Measurements from ENCODE around the gene CBFA2T3.
A peak's percentile ranks its signal among the peaks of the same experiment; 100 is the strongest.
"Not testable (repeated sequence)": the region's sequence is repeated elsewhere in the genome, so short reads cannot be mapped to it uniquely, and the experiment has no call there.

The CBFA2T3 gene

DNA sequence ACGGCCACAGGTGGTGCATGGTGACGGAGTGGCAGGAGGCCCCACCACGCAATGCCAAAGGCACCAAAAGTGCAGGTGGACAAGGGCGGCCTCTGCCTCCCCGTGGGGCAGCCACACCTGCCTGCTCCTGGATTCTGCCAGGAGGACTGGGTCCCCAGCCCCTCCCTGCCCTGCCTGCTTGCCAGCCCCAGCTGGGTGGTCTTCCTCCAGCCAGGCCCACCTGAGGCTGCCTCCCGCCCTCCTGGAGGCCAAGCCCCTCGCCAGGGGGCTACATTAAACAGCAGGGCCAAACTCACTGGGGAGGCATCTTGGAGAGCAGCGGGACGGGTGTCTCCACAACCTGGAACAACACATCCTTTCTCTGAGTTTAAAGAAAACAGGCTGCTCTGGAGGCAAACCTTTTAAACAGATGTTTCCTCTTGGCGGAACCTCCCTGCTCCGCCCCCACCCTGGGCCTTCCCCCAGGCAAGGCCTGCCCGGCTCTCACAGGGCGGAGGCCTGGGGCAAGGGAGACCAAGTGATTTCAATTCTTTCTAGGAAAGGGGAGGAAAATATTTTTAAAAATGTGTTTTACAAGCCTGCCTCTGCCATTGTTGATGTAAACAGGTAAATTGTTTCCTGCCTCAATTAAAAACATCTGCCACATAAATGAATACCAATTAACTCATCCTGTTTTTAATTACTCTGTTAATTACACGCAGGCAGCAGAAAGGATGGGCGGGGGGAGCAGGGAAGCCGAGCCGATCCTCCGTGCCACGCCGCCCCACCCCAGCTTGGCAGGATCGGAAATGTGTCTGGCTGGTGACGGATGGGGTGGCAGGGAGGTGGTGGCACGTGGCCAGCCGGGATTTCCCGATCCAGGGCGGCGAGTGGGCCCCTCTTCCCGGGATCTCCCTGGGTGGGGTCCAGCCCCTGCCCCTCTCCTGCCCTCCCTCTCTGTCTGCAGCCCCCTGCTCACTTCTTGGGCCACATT is 56.1 kb downstream of the CBFA2T3 start:
- peak; percentile 41 for DNase-seq

DNA sequence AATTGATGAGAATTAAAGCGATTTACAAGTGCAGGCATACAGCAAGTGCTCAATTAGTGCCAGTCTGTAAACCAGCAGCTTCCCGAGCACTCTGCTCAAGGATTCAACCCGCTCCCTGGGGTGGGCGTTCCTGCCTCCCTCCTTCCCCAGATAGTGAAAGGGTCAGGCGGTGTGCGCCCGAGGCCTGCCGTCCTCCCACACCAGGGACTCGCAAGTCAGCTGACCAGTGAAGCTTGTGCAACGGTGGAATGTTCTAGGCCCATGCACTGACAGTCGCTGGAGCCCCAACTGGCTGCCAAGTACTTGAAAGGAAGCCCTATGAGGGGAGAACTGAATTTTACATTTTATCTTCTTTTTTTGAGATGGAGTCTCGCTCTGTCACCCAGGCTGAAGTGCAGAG is 57.1 kb downstream of the CBFA2T3 start:
- DNase-seq: no peak

DNA sequence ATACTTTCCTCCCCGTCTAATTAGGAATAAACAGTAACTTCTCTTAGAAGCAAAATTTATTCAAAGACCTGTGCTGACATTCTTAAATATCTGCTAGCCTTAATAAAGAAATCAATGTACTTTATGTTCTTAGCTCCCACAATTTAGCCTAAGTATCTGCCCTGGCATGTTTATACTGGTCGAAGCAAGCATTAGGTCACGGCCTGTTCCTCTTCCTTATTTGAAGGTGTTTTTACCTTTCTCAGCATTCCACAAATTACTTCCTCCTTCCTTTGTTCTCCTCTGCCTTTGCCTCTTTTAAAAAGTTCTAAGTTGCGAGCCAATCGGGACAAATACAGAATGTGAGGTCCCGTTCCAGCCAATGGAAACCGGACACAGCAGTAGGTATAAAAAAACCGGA is 58.1 kb downstream of the CBFA2T3 start:
- DNase-seq: not testable (repeated sequence)

DNA sequence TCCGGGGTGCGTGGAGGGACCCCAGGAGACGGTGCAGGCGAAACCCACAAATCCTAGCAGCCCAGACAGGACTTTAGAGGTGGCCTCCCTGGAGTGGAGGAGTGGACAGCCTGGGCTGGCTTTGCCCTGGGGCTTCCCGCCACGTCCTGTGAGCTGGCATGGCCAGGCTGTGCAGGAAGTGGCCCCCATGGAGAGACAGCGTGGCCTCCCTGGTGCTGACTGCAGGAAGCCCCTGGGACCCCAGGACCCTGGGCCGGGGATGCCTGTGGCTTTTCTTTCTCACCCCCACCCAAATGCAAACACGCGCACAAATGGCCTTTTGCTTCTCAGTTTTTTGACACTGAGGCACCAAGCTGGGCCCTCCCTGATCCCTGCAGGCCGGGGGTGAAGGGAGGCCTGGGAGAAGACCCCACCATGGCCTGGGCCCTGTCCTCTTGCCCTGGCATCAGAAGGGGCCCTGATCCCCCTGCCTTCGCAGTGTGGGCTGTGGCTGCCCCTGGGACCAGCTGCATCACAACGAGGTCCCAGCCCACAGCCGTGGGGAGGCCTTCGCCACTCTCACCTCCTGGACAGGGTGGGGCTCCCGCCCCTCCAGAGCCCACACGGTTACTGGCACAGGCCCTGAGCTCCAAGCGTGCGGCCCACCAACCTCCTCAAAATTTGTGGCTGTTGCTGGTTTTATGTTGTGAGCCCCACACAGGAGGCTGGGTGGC is 58.9 kb downstream of the CBFA2T3 start:
- no peak for DNase-seq

DNA sequence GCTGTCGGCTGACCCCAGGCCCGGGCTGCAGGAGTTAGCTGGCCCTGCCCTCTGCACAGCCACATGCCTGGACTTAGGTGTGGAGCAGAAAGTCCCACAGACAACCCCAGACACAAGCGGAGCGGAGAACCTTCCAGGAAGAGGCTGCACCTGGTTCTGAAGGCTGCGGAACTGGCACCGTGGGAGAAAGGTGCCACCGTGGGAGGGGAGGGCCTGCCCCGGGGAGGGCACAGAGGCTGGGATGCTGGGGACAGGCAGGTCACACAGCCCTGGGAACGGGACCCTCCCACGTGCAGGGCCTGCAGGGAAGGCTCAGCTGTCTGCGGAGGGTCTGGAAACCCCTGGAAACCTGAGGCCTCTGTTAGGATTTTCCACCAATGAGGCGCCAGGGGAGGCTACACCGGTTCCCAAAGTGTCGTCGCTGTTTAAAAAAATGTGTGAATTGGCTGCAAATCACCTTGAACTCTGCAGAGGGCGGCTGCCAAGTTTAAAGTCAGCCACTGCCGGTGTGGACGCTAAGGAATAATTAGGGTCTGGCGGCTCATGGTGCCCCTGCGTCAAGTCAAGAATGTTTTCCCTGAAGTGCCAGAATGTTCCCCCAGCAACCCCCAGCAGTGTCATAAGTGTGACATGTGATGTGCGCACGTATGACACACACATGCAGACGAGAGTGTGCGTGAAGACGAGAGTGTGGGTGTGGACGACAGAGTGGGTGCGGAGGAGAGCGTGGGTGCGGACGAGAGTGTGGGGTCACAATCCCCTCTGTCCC is 59.7 kb downstream of the CBFA2T3 start:
- DNase-seq: no peak

DNA sequence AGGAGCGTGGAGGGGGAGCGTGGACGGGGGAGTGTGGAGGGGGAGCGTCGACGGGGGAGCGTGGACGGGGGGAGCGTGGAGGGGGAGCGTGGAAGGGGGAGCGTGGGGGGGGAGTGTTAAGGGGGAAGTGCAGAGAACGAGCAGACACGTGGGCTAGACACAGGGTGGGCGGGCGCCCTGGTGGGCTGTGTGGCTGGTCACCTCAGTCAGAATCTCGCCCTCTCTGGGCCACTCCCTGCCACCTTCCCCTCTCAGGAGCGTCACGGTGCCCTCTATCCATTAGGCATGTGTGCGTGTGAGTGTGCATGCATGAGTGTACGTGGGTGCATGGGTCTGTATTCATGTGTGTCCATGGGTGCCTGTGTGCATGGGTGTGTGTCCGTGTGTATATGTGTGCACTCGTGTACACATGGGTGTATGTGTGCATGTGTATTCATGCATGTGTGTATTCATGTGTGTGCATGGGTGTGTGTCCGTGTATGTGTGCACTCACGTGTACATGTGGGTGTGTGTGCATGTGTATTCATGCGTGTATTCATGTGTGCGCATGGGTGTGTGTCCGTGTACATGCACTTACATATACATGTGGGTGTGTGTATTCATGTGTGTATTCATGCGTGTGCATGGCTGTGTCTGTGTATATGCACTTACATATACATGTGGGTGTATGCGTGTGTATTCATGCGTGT is 61.2 kb downstream of the CBFA2T3 start:
- no peak for DNase-seq

DNA sequence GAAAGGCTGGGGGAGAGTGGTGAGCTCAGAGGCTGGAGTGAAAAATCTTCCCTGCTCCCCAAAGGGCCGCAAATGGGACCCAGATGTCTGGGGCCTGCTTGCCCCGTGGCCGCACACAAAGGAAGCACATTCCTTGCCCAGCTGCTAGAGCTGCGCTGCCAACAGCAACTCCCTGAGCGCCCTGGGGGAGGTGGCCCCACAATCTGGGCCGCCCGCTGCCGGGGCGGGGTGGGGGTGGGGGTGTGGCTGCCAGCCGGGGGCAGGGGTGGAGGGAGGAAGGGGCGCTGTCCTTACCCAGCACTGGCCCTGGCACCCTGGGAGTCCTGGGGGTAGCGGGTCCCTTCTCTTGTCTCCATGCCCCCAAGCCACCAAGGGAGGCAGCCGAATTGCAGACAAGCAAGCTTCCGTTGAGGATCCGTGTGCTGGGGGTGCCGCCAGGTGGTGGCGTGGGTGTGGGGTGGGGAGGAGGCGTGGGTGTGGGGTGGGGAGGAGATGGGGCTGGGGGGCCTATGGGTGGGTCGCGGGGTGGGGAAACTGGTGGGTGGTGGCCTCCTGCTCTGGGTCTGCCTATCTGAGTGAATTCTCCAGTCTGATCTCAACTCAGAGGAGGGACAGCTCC is 62.1 kb downstream of the CBFA2T3 start:
- DNase-seq: no peak

DNA sequence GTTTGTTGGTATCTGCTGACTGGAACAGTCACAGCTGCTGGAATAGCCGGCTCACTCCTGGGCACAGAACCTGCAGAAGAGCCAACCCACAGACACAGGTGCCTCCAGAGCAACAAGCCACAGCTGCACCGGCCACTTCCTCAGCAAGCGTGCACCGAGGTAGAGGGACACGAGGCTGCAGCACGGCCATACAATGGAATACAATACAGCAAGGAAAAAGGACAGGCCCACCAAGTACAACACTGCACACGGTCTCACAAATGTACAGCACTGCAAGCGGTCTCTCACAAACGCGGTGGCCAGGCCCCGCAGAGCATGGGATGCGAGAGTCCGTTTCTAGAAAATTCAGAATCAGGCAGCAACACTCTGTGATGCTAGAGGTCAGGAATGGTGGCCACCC is 63.1 kb downstream of the CBFA2T3 start:
- DNase-seq: no peak

DNA sequence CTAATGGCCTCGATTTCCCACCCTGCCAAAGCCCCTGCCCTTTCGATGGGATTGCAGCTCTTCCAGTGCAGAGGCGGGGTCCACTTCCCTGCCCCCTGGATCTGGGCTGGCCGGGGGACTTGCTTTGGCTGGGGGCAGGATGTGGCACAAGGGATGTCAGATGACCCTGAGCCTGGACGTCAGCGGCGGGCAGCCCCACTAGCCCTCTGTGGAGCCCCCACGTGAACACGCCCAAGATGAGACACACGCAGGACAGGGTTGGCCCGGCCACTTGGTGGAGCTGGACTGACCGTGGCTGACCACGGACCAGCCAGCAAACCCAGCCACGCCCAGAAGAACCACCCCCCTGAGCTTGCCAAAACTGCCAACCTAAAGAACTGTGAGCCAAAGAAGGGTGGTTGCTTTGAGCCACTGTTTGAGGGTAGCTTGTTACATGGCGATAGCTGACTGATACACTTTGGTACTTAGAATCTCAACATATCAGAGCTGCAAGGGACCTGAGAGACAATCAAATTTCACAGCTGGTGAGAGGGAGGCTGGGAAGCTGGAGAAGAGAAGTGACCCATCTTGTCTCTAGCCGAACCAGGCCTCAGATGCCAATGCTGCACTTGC is 63.9 kb downstream of the CBFA2T3 start:
- no peak for DNase-seq

DNA sequence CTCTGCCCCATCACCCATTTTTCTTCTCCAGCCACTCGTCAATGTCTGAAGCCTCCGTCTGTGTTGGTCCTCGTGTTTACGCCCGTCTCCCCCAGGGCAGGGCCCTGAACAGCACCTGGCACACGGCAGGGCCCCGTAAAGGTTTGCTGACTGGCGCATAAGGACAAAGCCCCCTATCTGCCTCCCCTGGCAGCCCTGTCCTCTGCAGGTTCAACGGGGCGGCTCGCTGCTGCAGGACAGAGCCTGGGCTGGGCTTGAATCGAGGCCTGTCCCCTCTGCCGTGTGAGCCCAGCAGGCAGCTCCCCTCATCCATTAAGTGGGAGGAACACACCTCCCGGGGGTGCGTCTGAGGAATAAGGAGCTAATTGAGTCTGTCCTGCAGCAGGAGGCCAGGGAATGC is 64.5 kb downstream of the CBFA2T3 start:
- DNase-seq: no peak

DNA sequence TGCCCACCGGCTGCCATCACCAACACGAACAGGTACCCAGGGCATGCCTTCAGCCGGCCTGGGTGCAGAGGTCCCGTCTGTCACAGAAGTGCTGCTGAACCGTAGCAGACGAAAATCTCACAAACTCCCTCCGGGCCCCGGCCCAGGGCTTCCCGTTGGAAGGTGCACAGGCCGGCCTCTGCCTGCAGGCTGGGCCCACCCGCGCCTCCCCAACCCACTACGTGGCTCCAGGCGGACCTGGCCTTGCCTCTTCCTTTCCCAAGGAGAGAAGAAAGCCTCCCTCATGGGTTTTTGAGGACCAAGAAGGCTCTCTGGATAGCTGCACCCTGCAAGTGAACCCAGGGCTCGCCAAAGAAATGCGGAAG is 65.1 kb downstream of the CBFA2T3 start:
- no peak for DNase-seq

DNA sequence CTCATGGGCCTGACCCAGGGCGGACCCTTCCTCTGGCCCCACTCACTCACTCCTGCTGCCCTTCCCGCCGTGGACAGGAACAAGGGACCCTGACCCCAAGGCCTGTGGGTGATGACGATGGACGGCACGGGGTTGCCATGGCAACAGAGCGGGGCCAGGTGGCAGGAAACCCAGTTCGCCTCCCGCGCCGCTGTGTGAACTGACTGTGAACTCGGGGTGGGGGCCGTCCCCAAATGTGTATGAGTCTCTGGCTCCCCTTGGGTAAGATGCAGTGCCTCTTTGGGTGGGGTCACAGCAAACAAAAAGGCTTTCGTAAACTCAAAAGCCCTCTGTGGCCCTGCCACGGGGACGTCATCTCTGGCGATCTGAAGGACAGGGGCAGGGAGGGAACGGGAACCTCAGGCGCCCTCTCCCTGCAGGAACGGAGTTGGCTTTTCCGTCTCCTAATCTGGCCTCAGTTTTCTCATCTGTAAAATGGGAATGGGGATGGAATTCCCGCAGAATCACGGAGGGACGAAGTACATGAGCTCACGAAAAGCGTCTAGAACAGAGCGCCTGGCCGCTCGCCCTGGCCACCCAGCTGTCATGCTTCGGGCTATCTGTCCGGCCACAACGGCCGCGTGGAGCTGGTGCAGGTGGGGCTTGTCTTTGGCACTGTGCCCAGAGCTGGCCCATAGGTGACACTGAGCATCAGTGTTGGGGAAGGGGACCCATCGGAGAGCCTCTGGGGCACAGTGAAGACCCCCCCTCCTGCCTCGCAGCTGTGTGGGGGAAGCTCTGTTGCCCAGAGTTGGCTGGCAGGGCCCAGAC is 65.7 kb downstream of the CBFA2T3 start:
- DNase-seq: no peak

DNA sequence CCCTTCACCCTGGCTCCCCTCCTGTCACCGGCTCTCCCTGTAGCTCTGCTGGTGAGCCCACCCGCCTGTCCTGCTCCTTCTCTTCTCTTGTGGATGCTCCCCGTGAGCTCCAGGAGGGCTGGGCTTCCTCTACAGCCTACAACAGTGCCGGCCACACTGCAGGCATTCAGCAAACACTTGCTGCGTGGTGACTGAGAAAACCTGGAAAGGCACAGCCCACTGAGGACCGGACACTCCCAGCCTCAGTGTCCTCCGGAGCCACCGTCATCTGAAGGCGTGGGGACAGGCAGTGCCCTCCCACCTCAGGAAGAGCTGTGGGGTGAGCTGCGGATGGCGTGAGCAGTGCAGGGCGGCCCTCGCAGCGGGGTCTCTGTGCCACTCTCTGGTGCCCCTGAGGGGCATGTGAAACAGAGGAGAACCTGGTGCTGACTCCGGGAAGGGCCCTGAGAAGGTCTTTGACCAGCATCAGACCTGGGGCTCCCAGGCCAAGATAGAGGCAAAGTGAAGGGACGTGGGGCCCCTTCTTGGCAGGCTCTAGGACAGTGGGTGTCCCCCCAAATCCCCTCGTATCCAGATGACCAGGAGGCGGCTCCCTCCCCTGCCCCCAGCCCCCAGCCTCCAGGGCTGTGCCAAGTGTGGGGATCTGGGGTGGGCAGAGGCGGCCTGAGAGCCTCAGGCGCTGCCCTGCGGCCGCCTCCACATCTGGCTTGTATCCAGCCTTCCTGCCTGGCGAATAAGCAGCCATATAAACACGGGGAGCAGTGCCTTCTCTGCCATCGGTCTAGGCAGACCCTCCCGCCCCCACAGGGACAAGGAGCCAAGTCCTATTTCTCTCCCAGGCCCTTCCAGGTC is 66.5 kb downstream of the CBFA2T3 start:
- DNase-seq: no peak

DNA sequence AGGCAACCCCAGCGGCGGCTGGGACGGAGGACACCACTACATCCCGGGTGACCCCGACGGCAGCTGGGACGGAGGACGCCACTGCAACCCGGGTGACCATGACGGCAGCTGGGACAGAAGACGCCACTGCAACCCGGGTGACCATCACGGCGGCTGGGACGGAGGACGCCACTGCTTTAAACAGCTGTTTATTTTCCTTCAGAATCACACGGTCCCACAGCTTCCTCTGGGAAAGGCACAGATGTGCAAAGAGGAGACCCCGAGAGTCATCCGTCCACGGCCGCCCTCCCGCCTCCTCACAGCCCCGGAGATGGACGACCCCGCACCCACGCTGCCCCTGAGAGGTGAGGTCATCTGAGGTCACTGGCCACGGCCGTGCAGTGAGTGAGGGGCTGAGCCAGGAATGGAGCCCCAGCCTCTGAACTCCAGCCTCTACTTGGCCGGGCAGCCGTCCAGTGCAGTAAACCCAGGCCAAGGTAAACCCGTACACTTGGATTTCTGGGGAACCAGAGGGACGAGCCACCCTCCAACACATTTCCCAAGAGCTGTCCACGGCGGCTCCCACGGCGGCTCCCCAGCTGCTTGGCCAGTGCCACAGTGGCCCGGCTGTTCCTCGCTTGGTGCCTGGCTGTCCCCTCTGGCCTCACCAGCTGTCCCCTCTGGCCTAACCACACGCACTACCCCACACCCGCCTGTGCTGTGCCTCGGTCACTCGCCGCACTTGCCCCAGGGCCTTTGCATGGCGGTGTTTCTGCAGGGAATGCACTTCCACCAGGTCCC is 67.4 kb downstream of the CBFA2T3 start:
- DNase-seq: no peak

DNA sequence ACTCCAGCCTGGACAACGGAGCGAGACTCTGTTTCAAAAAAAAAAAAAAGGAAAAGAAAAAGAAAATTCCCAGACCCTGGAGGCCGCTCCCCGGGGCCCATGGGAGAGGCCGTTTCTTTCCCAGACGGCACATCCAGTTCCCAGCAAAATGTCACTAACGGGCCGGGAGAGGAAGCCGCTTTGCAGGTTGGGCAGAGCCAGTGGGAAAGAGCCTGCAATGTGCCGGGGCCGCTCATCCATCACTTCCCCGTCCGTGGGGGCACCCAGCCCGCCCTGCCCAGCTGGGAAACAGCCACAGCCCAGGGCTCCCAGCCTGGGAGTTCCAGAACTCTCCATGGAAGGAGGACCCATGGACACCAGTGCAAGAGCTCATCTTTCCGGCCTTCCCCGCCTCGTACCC is 68.7 kb downstream of the CBFA2T3 start:
- DNase-seq: no peak

DNA sequence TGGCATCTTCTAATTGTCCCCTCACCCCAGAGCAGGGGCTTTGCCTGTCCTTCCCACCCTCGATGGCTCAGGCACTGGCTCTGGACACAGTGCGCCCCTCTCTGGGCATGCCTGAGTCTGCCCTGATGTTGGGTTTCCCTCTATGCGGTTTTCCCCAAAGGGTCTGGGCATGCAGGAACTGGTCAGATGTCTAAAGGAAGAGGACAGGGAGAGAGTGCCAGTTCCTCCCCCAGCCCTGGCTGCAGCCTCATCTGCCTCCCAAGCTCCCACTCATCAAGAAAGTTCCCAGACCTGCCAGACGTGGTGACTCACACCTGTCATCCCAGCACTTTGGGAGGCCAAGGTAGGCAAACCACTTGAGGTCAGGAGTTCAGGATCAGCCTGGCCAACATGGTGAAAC is 69.2 kb downstream of the CBFA2T3 start:
- no peak for DNase-seq

DNA sequence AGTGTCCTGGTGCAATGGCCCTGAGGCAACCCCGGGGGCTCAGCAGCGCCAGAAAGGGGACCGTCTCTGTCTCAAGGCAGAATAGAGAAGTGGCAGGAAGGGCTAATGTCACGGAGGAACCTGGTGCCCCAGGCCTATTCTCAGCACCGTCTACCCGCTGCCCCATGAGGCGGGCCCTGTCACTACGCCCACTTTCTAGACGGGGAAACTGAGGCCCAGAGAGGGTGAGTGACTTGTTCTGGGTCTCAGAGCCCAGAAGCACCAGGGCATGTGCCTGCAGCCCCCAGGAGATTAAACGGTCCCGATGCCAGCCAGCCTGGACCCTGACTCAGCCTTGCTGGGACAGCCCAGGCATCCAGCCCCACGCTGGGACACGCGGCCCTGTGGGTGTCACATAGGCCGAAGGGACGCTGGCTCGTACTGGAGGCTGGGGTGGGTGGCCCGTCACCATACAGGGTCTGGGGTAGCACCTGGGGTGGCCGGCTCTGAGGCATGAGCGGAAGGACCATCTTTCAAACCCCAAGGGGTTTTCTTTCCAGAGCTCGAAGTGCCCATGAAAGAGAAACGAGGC is 70.4 kb downstream of the CBFA2T3 start:
- DNase-seq: no peak

DNA sequence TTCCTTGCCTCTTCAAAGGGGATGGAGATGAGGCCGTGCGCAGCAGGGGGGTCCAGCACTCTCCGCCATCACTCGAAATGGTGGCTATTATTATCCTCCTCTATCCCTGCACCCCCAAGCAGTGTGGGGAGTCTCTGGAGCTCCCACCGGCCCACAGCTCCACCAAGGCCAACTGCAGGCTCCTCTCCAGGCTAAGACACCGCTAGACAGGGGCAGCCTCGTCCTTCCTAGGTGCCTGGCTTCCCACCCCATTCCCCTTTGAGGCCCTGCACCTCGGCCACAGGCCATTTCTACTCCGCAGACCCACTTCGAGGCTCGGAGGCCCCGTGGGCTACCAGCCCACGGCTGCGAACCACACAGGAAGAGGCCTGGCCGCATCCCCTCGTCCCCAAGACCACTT is 71.0 kb downstream of the CBFA2T3 start:
- DNase-seq: no peak

DNA sequence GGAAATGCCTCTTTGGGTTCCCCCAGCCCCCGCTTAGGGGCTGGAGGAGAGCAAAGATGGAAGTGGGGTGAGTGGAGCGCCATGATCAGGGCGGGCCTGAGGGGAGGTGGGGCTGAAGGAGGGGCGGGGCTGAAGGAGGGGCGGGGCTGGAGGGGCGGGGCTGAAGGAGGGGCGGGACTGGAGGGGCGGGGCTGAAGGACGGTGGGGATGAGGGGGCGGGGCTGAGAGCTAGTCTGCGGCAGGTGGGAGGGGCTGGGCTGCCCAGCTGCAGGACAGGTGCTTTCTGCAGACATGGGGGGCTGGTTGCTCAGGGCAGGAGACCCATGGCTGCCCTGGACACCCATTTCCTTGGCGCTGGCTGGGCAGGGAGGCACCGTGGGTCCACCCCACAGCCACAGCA is 71.4 kb downstream of the CBFA2T3 start:
- DNase-seq: peak; percentile 41

Data from stimulated activated CD4-positive, alpha-beta T cell treated with anti-CD3 and anti-CD28 coated beads, Interleukin-15, amount 100 ng/mL, for 24 hours (primary cell).